Ectodermal cell (in vitro differentiated cells): ENCODE data around the gene NTPCR.

Experiments used
- H3K27ac ChIP-seq: 2 replicates; pipeline ENCODE4 v1.7.0; 2013; ENCODE audit warnings: mild to moderate bottlenecking, low read depth, low read length; ENCODE audit not compliant: insufficient read depth, poor library complexity, severe bottlenecking
- H3K27me3 ChIP-seq: 2 replicates; pipeline ENCODE4 v1.7.0; 2013; ENCODE audit warnings: mild to moderate bottlenecking, low read length; ENCODE audit not compliant: insufficient read depth, control insufficient read depth, poor library complexity, severe bottlenecking
- H3K36me3 ChIP-seq: one replicate; pipeline ENCODE4 v1.7.0; 2013; ENCODE audit warnings: low read length; ENCODE audit not compliant: control insufficient read depth, insufficient read depth
- H3K4me1 ChIP-seq: one replicate; pipeline ENCODE4 v1.7.0; 2013; ENCODE audit warnings: low read length; ENCODE audit not compliant: control insufficient read depth, insufficient read depth
- H3K4me3 ChIP-seq: 2 replicates; pipeline ENCODE4 v1.7.0; 2013; ENCODE audit warnings: low read depth, low read length, control low read depth; ENCODE audit not compliant: insufficient read depth
- H3K9me3 ChIP-seq: 2 replicates; pipeline ENCODE4 v1.7.0; 2013; ENCODE audit warnings: mild to moderate bottlenecking, low read length, moderate library complexity; ENCODE audit not compliant: control insufficient read depth
- WGBS, 2 experiments: methylation state at CpG; one replicate each; pipeline ENCODE4 v1.1.7; 2013; ENCODE audit warnings: missing lambda C conversion rate in 2 of 2; 5-methylcytosine and 5-hydroxymethylcytosine counted together

NTPCR gene

DNA sequence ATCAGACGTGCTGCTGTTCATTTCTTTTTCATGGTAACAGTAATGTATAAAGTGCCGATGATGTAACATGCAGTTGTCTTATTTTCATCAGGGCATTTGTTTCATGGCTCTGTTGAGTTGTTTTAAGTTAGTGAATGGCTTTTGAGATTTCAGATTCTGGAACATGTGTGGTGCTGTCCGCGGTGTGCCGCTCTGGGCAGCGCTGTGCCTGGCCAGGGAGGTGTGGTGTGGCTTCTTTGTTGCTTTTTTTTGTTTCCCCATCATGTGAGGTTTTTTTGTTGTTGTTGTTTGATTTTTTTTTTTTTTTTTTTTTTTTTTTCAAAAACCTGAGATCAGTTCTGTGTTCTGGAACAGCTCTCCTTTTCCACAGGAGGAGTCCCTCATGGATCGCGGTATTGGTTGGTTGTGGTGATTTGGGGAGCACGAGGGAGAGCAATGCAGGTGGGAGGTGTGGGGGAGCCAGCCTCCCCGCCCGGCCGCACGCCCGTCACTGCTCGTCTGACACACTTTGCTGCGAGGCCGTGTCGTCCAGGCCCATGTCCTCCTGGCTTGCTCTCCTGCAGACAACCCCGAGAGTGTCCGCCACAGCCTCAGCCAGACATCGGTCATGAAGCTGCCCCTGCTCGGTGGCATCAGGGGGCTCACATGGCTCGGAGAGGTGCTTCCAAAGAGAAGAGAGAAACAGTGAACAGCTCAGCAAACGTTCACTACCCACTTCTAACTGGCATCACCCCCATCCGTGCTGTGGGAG, 33.6 kb downstream of the NTPCR start:
- no peaks in the 10 kb centered on the region for H3K36me3 ChIP-seq
- H3K4me3 ChIP-seq: no peak overlapping the region
- no peaks in the 10 kb centered on the region for H3K9me3 ChIP-seq
- H3K27me3 ChIP-seq: no peaks in the 10 kb centered on the region
- no peaks in the 10 kb centered on the region for H3K4me1 ChIP-seq
- 90 to 96% methylated on average over 25 of the region's 25 CpGs for WGBS, 2 experiments
- no peak overlapping the region for H3K27ac ChIP-seq

DNA sequence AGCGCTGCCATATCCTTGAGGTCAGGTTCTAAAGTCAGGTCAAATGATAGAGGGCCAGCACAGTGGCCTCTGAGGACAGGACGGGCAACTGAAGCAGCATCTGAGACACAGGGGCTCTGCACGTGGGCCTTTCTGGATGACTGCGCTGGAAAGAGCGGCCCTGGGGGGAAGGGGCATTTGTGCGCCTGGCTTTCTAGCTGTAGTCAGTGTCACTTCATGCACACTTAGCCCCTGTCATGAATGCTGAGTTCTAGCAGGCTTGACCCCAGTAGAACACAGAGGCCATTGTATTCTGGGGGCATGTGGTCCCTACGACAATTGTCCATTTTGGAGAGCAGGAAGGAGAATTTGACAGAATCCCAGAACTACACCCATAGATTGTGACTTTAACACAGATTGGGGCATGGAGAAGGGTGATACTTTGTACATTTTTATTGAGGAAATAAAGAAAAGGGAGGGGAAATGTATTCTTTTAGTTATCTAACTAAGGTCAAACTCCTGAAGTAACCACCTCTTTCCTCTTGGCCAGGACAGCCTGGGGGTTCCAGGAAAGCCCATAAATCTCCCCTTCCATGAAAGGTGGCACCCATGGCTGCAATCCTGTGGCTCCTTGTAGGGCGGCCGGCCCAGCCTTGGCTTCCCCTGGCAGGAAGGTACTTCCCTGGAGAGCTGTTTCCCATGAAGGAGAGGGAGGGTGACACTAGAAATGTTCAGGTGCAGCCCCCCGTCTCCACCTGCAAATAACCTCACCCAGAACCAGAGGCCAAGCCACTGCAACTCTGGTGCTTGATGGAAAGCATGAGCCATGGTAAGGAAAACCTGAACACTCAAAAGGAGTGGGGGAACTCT, 34.4 kb downstream of the NTPCR start:
- H3K27ac ChIP-seq: no peak overlapping the region

DNA sequence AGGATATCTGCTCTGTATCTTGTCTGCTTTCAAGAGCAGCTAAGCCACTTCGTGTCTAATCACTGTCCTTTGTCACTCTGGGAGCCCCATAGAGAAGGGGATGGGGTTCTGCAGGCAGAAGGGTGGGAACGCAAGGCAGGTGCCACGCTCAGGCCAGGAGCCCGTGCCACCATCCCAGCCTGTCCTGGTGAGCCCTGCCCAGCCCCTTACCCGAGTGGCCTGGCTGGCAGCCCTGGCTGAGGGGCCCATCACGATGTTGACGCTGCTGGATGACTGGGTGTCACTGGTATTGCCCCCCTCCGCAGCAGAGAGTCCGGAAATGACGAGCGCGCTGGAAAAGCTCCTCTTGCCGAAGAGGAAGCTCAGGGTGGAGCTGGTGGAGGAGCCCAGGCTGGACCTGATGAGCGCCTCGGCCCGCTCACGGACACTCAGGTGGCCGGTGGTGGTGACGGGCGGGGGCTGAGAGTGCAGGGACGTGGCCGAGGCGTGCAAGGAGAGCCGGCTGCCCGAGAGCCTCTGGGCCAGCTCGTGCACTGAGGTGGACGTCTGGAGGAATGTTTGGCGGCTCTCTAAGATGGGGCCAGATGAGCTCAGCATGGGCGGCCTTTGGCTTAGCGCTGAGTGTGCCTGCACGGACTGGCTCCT, 35.6 kb downstream of the NTPCR start:
- 95 to 97% methylated on average over 31 of the region's 31 CpGs for WGBS, 2 experiments
- no peaks in the 10 kb centered on the region for H3K36me3 ChIP-seq
- H3K27me3 ChIP-seq: no peaks in the 10 kb centered on the region
- no peak overlapping the region for H3K27ac ChIP-seq
- no peaks in the 10 kb centered on the region for H3K4me1 ChIP-seq
- no peak overlapping the region for H3K4me3 ChIP-seq
- no peaks in the 10 kb centered on the region for H3K9me3 ChIP-seq

More for the DNA sequence above, 34.4 kb downstream of the NTPCR start:
- no peaks in the 10 kb centered on the region for H3K9me3 ChIP-seq
- no peaks in the 10 kb centered on the region for H3K36me3 ChIP-seq
- H3K4me3 ChIP-seq: no peak overlapping the region
- 94 to 95% methylated on average over 10 of the region's 10 CpGs for WGBS, 2 experiments
- H3K4me1 ChIP-seq: no peaks in the 10 kb centered on the region
- no peaks in the 10 kb centered on the region for H3K27me3 ChIP-seq

GRCh38 chr1:232986527-232986922, 36.1 kb downstream of the NTPCR start:
- 96 to 97% methylated on average over 5 of the region's 5 CpGs for WGBS, 2 experiments
- H3K4me3 ChIP-seq: no peak overlapping the region
- no peaks in the 10 kb centered on the region for H3K9me3 ChIP-seq
- H3K4me1 ChIP-seq: no peaks in the 10 kb centered on the region
- no peaks in the 10 kb centered on the region for H3K36me3 ChIP-seq
- H3K27ac ChIP-seq: no peak overlapping the region
- H3K27me3 ChIP-seq: no peaks in the 10 kb centered on the region

DNA sequence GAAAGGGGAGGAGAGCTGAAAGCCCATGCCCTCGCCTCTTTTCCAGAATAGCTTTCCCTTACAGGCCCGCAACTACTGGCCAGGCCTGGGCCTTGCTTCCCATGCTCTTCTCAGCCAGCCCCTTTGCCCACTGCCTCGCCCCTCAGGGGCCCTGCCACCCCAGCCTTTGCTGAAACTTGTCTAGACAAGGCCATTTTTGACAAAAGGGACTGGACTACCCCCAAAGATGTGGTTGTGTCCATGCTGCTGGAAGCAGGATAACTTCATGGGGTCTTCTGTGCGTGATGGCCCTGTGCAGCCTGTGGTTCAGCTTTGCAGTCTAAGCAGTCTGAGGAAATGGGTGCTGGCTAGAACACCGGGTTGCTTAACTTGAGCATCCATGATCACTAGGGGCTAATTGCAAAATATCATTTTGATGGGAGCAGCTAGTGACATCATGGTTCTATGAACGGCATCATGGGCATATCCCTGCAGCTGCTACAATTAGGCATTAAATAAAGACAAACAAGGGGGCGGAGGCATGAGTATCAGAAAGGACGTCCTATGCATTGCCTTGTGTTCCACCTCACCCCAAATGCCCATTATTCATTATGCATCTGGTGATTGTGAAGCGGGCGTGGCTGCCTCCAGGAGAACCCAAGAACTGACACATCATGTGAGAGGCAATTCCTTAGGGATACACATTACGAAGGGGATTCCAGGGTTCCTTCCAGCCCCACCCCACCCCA, 36.8 kb downstream of the NTPCR start:
- Histone ChIP-seq H3K9me3 (no peaks in the 10 kb centered on the region), H3K27me3 (no peaks in the 10 kb centered on the region), H3K4me1 (no peaks in the 10 kb centered on the region), H3K36me3 (no peaks in the 10 kb centered on the region), H3K27ac (no peak overlapping the region), H3K4me3 (no peak overlapping the region)
- 93 to 95% methylated on average over 11 of the region's 11 CpGs for WGBS, 2 experiments

DNA sequence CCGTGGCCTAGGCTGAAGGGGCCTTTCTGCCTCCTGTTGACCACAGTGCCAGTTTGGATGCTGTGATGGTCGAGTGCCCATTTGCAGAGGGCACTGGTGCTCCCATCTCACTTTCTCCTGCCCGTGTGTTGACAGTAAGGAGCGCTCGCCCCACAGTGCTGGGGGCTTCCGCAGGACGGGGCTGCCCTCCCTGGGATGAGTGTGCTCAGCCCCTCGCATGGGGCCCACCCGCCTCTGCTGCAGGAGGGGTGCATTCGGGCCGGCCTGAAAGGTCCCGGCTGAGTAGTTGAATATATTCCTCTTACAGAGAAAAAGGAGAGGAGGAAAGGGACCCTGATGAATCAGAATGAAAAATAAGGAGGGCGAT, 37.3 kb downstream of the NTPCR start:
- H3K36me3 ChIP-seq: no peaks in the 10 kb centered on the region
- H3K4me1 ChIP-seq: no peaks in the 10 kb centered on the region
- H3K4me3 ChIP-seq: no peak overlapping the region
- H3K27me3 ChIP-seq: no peaks in the 10 kb centered on the region
- no peak overlapping the region for H3K27ac ChIP-seq
- WGBS, 2 experiments: 91 to 96% methylated on average over 13 of the region's 13 CpGs
- H3K9me3 ChIP-seq: no peaks in the 10 kb centered on the region

DNA sequence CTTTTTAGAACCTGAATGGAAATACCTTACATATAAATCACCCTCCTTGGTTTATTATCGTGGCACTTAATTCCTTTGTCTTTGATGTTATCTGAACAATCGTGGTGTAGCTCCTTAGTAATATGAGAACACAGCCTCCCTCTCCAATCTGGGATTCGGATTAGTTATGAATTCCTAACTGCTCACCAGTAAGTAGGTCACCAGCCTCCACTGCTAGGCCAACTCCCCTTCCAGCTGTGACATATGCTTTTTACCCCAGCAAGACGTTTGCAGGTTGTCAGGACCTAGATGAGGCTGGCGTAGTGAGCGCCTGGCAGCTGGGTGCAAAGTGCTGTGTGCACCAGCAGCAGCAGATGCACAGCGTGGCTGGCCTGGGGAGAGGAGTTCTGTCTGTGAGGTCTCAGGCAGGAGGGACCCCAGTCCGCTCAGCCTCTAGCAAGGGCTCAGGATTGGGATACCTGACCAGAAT, 38.2 kb downstream of the NTPCR start:
- H3K4me1 ChIP-seq: no peaks in the 10 kb centered on the region
- peaks cover under 1% of the 10 kb centered on the region for H3K36me3 ChIP-seq
- 89 to 94% methylated on average over 8 of the region's 8 CpGs for WGBS, 2 experiments
- H3K4me3 ChIP-seq: no peak overlapping the region
- H3K27me3 ChIP-seq: no peaks in the 10 kb centered on the region
- H3K27ac ChIP-seq: no peak overlapping the region
- no peaks in the 10 kb centered on the region for H3K9me3 ChIP-seq

GRCh38 chr1:232990176-232991128, 40.0 kb downstream of the NTPCR start:
- Histone ChIP-seq H3K4me3 (no peak overlapping the region), H3K36me3 (peaks cover 11% of the 10 kb centered on the region), H3K9me3 (no peaks in the 10 kb centered on the region), H3K27ac (no peak overlapping the region), H3K27me3 (no peaks in the 10 kb centered on the region), H3K4me1 (no peaks in the 10 kb centered on the region)
- WGBS, 2 experiments: 95 to 96% methylated on average over 20 of the region's 20 CpGs

- Histone ChIP-seq H3K9me3 (no peaks in the 10 kb centered on the region), H3K4me1 (no peaks in the 10 kb centered on the region), H3K27ac (no peak overlapping the region), H3K27me3 (no peaks in the 10 kb centered on the region), H3K36me3 (peaks cover 11% of the 10 kb centered on the region), H3K4me3 (no peak overlapping the region)
- WGBS, 2 experiments: 90 to 96% methylated on average over 7 of the region's 7 CpGs
Observed at GRCh38 chr1:232991238-232991637, 40.8 kb downstream of the NTPCR start.
